ENCODE data around the gene ITIH6.

The ITIH6 gene

DNA sequence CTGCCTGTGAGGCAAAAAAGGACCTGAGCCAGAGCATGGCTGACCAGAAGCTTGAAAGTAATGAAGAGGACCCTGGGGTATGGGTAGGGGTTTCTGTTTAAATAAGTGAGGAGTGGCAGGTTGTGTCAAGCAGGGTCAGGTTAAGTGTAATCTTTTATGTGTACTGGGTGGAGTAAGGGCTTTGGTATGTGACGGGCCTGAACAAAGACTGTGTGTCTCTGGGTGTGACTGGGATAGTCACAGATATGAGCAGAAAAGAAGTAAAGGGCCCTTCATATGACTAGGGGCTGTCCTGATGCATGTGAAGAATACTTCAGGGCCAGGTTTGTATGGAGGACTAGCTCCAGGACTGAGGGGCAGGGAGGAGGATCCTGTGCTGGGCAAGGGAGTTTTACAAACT lies 82.4 kb downstream of the ITIH6 start:
- DNase-seq (ENCODE audit: low read depth in 3 of 3), result no peak

DNA sequence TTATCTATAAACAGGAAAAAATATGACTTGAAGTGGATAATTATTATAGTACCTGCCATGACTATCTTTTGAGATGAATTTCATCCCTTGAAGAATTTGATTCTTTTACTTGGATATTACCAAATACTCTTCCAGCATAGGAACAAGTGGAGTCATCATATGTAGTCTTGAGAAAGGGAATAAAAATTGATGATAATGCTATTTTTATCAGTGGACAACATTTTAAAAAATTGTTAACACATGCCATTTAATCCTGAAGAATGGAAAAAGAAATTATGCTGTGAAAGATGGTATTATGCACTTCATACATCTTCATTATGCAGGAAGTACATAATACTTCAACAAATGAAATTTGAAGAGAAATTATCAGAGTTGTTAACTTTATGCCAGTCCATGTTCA lies 83.6 kb downstream of the ITIH6 start:
- no peak for DNase-seq (ENCODE audit: low read depth in 3 of 3)

- no peak for DNase-seq (ENCODE audit: low read depth in 3 of 3)
These were observed 86.3 kb downstream of the ITIH6 start for GRCh38 chrX:54711735-54712134.

DNA sequence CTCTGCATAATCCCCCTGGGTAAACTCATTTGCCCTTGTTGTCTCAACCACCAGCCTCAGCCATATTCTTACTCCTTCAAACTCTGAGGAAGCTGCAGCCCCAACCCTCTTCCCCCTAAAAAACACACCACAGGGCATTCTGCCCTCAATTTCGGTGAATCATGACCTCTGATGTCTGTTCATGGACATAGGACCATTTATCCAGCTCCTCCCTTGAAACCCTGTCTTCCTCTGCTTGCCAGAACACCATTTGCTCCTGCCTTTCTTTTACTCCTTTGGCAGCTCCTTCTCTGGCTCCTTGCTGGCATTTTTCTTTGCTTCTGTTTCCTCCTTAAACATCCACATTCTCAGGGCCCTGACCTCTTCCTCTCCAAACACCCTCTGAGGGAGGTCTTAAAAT lies 87.1 kb downstream of the ITIH6 start:
- DNase-seq (ENCODE audit: low read depth in 3 of 3), result no peak

GRCh38 chrX:54708404-54708803 lies 89.7 kb downstream of the ITIH6 start:
- DNase-seq (ENCODE audit: low read depth in 3 of 3), result no peak
